ENCODE results near the gene SRRM1.
"Not testable (repeated sequence)": the region's sequence is repeated elsewhere in the genome, so short reads cannot be mapped to it uniquely, and the experiment has no call there.

- TF ChIP-seq CTCF, POLR2A (IDR thresholded peaks at IDR 0.05): not testable (repeated sequence)
Measured at GRCh38 chr1:24671372-24671771, 28.3 kb downstream of the SRRM1 start.

Measured in heart left ventricle (tissue), 13 donors.